ENCODE results near the gene MLXIPL. TPM values are rescaled to one million over a fixed set of nuclear protein-coding genes. Genes with fewer than 3 reads are reported as not detected.

MLXIPL gene
- total RNA-seq, 1 experiment from 2014 or later, result 20.6 TPM

DNA sequence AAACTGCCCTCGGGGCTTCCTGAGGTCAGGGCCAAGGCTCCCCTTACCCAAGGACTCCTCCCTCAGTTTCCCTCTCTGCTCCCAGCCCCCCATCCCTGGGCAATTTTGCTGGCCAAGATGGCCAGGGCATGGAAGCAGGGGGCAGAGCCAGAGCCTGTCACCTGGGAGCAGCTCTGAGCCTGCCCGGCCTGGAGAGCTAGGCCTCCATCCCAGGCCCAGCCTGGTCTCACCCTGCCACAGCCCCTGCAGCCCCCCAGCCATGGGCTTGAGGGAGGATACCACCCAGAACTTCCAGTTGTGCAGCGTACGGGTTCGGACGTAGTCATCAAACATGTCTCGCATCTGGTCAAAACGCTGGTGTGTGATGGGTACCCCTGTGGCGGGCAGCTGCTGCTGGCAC, 29.0 kb downstream of the MLXIPL start:
- Histone ChIP-seq H3K36me3 (ENCODE audit: insufficient read depth, low read length, poor library complexity, severe bottlenecking) (no peaks in the 10 kb centered on the region), H3K4me3 (ENCODE audit: low read depth, low read length, poor library complexity, severe bottlenecking) (no peak overlapping the region), H3K27me3 (replicated peaks; ENCODE audit: insufficient read depth, low read depth, low read length, poor library complexity) (no peaks in the 10 kb centered on the region), H3K9me3 (ENCODE audit: low read depth, low read length, poor library complexity, severe bottlenecking) (no peaks in the 10 kb centered on the region), H3K4me1 (ENCODE audit: insufficient read depth, low read length, poor library complexity, severe bottlenecking) (no peaks in the 10 kb centered on the region), H3K27ac (ENCODE audit: low read depth, low read length, poor library complexity, severe bottlenecking) (no peak overlapping the region)
- ChIA-PET POLR2A (ENCODE audit: low non-redundant PET) (no interaction called here), CTCF (no interaction called here)
- DNase-seq (ENCODE audit: low spot score), result no peak
- no TSS peak for BruUV-seq (replicated peaks)
- intact Hi-C loops (cut with micrococcal nuclease; ENCODE audit: unreplicated experiment), result no loop called here
- TF ChIP-seq EZH2 (IDR thresholded peaks at IDR 0.05; ENCODE audit: borderline replicate concordance, low read depth, low read length, poor library complexity, severe bottlenecking) (no peak), CTCF (conservative IDR thresholded peaks at IDR 0.05; ENCODE audit: low read depth, low read length) (no peak)

DNA sequence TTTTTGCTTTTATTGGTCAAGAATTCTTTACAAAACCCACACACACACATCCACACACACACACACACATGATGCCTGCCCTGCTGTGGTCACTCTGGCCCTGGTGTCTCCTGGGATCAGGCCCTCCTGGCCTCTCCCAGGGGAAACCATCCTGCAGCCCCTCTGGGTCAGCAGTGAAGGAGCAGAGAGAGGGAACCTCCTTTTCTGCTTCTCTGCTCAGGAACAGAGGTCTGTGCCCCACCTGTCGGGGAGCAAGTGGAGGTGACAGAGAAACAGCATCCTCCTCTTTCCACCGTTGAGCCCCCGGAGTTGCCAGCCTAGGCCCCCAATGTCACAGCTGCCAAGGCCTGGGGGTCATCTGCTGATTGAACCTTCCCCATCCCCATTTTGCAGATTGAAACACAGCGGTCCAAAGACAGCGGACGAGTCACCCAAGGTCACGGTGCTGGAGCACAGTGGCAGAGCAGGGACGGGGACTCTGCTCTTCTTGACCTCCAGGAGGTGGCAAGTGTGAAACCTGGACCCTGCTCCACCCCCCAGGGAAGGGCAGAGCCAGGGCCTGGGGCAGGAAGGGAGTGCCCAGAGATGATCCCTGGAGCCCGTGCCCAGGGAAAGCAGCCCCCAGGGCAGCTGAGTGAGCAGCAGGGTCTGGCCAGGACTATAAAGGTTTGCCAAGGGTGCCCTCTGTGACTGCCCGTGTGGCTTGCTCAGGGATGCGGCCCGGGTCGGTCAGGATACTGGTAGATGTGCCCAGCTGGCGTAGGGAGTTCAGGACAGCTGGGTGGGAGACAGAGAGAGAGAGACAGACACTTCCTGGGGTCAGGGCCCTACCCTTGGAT, 30.9 kb downstream of the MLXIPL start:
- TF ChIP-seq CTCF (conservative IDR thresholded peaks at IDR 0.05; ENCODE audit: low read depth, low read length), result no peak
- TF ChIP-seq EZH2 (IDR thresholded peaks at IDR 0.05; ENCODE audit: borderline replicate concordance, low read depth, low read length, poor library complexity, severe bottlenecking), result no peak
- DNase-seq (ENCODE audit: low spot score), result no peak
- Histone ChIP-seq H3K4me1 (ENCODE audit: insufficient read depth, low read length, poor library complexity, severe bottlenecking) (no peaks in the 10 kb centered on the region), H3K4me3 (ENCODE audit: low read depth, low read length, poor library complexity, severe bottlenecking) (no peak overlapping the region), H3K36me3 (ENCODE audit: insufficient read depth, low read length, poor library complexity, severe bottlenecking) (no peaks in the 10 kb centered on the region), H3K27me3 (replicated peaks; ENCODE audit: insufficient read depth, low read depth, low read length, poor library complexity) (no peaks in the 10 kb centered on the region), H3K9me3 (ENCODE audit: low read depth, low read length, poor library complexity, severe bottlenecking) (no peaks in the 10 kb centered on the region), H3K27ac (ENCODE audit: low read depth, low read length, poor library complexity, severe bottlenecking) (no peak overlapping the region)
- BruUV-seq (replicated peaks), result TSS peak; percentile 28
- ChIA-PET POLR2A (ENCODE audit: low non-redundant PET) (no interaction called here), CTCF (no interaction called here)
- intact Hi-C loops (cut with micrococcal nuclease; ENCODE audit: unreplicated experiment), result no loop called here

GRCh38 chr7:73586911-73587310, 37.4 kb downstream of the MLXIPL start:
- no TSS peak for BruUV-seq (replicated peaks)
- Histone ChIP-seq H3K9me3 (ENCODE audit: low read depth, low read length, poor library complexity, severe bottlenecking) (no peaks in the 10 kb centered on the region), H3K27ac (ENCODE audit: low read depth, low read length, poor library complexity, severe bottlenecking) (no peak overlapping the region), H3K27me3 (replicated peaks; ENCODE audit: insufficient read depth, low read depth, low read length, poor library complexity) (no peaks in the 10 kb centered on the region), H3K4me1 (ENCODE audit: insufficient read depth, low read length, poor library complexity, severe bottlenecking) (no peaks in the 10 kb centered on the region), H3K4me3 (ENCODE audit: low read depth, low read length, poor library complexity, severe bottlenecking) (no peak overlapping the region), H3K36me3 (ENCODE audit: insufficient read depth, low read length, poor library complexity, severe bottlenecking) (no peaks in the 10 kb centered on the region)
- TF ChIP-seq EZH2 (IDR thresholded peaks at IDR 0.05; ENCODE audit: borderline replicate concordance, low read depth, low read length, poor library complexity, severe bottlenecking) (no peak), CTCF (conservative IDR thresholded peaks at IDR 0.05; ENCODE audit: low read depth, low read length) (no peak)
- ChIA-PET POLR2A (ENCODE audit: low non-redundant PET) (no interaction called here), CTCF (interaction anchor here (1.2 kb wide), 1 partner anchor 20 kb away, joined by 4 read pairs; no protein-coding TSS in a partner anchor)
- no peak for DNase-seq (ENCODE audit: low spot score)
- intact Hi-C loops (cut with micrococcal nuclease; ENCODE audit: unreplicated experiment), result no loop called here
